Amygdala (tissue), 56 donors: Measurements from ENCODE around the gene CRTC1.

Source experiments
- DNase-seq, 56 donors: peaks; one replicate each; lab custom pipeline; 2025; lab: John Stamatoyannopoulos, UW

CRTC1 gene

DNA sequence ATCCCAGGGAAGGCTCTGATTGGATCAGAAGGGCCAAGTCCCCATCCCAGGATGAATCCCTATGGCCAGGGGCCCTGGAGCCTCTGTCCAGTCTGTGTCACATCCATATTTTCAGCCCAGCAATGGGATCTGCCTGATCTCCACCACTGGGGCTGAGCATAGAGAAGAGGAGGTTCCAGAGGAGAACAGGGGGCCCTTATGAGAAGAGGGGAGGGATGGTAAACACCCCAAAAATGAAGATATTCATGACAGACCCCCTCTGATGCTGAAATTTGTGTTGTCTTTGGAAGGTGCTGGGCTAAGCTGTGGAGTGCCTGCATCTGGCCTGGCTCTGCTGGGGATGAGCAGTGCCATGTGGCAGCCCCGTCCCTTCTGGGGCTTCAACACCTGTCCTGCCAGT lies 32.2 kb upstream of the CRTC1 start:
- DNase-seq, result no peak

DNA sequence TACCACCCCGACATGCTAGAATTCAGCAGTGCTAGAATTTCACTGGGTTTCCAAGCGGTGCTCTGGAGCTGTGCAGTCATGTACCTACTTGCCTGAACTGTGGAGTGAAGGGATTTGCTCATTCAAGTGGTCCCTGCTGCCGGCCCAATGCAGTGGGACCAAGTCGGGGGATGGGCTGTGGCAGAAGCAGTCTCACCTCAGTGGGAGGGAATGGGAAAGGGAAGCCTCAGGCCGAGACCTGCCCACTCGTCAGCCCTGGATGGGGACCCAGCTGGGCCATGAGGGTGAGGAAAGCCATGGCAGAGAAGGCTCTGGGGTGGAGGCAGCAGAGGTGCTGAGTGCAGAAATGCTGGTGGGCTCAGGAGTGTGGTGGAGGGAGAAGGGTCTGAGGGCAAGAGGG lies 31.7 kb upstream of the CRTC1 start:
- no peak for DNase-seq

DNA sequence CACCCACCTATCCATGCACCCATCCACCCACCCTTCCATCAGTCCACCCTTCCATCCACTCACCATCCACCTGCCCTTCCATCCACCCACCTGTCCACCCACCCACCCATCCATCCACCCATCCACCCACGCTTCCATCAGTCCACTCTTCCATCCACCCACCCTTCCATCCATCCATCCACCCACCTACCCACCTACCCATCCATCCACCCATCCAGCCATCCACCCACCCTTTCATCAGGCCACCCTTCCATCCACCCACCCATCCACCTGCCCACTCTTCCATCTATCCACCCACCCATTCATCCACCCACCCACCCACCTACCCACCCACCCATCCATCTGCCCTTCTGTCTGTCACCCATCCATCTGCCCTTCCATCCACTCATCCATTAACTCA lies 29.6 kb upstream of the CRTC1 start:
- no peak for DNase-seq

DNA sequence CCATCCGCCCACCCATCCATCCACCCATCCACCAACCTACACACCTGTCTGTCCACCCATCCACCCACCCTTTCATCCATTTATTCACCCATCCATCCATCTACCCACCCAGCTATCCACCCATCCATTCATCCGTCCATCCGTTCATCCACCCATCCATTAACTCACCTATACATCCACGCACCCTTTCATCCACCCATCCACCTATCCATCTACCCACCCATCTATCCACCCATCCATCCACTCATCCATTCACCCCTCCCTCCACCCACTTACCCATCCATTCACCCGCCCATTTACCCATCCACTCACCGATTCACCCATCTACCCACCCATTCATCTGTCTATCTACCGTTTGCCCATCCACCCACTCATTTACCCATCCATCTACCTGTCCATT lies 29.0 kb upstream of the CRTC1 start:
- DNase-seq, result no peak

DNA sequence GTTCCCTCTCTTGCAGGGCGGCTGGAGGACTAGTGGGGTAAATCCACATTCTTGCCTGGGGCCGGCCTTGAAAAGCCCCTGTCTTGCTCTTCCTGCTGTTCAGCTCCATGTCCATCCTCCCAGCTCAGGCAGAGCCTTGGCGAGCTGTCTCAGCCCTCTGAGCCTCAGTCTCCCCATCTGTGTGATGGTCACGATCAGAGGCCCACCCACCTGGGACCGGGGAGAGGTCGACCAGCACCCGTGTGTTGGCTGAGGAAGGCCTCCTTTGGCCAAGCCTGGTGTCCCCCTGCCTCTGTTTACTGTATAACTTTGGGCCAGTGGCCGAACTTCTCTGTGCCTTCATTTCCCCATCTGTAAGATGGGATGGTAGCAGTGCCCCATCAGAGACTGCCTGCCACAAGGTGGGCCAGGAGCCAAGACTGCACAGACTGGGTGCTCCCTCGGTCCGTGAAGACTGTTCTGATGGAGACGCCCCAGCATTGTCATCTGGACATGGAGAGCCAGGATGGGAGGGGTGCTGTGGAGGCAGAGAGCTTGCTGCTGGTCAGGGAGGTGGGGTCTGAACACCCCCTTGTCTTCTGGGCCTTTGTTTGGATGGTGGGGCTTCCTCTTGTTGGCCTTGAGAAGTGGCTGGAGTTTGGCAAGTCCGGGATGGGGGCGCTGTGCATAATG lies 28.2 kb upstream of the CRTC1 start:
- no peak for DNase-seq

DNA sequence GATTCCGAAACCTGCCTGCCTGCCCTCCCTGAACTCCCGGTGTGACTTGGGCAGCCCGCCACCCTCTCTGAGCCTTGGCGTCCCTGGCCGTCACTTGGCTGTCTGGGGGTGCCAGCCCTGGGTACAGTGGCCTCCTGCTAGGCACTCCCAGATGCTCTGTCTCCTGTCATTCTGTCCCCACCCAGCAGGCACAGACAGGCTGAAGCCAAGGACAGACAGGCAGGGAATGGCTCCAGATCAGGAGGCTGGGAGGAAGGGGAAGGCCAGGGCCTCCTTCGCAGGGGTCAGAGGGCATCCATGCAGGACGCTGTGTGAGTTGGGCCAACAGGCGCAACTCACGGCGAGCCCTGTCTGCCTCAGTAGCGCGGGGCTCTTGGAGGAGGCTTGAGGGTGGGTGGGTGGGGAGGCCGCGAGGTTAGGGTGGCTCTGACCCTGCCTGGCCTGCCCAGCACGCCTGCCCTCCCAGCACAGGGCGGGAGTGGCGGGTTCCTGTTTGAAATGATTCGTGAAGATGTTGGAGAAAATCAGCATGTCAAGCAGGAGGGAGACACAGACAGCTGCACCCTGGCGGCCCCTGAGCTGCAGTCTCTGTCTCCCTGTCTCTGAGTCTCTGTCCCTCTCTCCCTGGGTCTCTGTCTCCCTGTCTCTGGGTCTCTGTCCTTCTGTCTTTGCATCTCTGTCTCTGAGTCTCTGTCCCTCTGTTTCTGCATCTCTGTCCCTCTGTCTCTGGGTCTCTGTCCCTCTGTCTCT lies 27.0 kb upstream of the CRTC1 start:
- DNase-seq, result no peak

DNA sequence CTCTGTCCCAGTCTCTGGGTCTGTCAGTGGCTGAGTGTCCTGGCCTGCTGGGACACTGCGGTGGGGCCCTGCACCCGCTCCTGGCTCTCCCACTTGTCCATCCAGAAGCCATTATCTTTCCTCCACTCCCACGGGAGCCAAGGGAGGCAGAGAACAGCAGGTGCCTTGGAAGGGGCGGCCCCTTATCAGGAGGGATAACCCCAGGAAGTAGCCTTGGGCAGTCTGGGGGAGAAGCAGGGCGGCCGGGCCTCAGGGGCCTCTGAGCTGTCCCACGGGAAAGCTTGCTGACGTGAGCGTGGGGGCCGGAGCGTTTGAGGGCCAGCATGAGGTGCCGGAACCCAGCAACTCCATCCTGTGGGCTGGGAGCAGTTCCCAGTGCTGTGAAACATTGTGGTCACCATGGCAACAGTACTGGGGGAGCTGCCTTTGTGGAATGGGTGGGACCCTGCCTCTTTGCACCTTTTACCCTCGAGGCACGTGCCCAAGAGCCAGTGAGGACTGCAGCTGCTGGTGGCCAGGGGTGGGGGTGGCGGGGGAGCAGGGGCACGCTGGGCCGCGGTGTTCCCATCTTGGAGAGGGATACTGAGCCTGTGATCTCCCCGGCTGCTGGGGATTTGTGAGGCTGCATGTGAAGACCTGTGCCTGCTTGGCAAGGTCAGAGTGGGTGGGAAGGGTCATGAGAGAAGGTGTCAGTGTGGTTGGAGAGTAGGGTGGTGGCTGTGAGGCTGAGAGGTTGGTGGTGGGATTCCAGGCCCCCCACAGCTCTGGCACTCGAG lies 25.7 kb upstream of the CRTC1 start:
- DNase-seq, result peak in 20 of 56 donors; percentile 12 to 75 (median 29)

DNA sequence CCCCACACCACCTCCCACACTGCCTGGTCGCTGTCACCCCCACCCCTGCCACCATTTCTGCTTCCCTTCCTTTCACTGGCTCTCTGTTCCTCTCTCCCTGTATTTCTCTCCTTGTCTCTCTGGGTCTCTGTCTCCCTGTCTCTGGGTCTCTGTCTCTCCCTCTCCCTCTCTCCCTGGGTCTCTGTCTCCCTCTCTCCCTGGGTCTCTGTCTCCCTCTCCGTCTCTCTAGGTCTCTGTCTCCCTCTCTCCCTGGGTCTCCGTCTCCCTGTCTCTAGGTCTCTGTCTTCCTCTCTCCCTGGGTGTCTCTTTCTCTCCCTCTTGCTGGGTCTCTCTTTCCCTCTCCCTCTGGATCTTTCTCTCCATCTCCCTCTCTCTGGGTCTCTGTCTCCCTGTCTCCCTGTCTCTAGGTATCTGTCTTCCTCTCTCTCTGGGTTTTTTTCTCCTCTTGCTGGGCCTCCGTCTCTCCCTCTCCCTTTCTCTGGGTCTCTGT lies 25.1 kb upstream of the CRTC1 start:
- DNase-seq, result no peak

DNA sequence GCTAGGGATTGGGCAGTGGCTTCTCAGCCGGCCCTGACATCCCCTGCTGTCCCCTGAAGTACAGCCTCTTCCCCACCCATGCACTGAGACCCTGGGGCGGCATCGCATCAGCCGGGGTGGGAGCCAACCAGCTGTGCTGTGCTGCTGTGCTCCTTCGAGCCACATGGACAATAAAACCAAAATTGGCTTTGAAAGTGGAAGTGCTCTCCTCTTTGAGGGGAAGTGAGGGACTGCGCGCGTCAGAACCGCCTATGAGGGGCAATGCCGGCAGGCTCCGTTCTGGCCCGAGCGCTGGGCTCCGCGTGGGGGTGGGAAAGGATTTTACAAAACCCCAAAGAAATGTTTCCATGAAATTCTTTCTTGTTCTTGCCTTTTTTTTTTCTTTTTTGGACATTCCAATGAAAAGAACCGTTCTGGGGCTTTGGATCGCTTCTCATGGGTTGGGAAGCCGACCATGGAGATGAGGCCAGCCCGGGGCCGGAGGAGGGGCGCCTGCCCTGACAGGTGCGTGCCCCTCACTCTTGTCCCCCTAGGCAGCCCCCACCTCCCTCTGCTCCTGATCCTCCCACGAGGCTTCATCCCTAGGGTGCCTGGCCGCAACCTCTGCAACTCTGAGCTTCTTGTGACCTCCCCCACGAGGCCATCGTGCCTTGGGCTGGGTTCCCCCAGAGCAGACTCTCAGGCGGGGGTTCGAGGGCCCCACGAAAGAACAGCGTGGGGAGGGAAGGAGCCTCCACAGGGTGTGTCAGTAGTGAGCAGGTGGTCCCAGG lies 24.0 kb upstream of the CRTC1 start:
- DNase-seq, result peak in 15 of 56 donors; percentile 13 to 50 (median 37)

DNA sequence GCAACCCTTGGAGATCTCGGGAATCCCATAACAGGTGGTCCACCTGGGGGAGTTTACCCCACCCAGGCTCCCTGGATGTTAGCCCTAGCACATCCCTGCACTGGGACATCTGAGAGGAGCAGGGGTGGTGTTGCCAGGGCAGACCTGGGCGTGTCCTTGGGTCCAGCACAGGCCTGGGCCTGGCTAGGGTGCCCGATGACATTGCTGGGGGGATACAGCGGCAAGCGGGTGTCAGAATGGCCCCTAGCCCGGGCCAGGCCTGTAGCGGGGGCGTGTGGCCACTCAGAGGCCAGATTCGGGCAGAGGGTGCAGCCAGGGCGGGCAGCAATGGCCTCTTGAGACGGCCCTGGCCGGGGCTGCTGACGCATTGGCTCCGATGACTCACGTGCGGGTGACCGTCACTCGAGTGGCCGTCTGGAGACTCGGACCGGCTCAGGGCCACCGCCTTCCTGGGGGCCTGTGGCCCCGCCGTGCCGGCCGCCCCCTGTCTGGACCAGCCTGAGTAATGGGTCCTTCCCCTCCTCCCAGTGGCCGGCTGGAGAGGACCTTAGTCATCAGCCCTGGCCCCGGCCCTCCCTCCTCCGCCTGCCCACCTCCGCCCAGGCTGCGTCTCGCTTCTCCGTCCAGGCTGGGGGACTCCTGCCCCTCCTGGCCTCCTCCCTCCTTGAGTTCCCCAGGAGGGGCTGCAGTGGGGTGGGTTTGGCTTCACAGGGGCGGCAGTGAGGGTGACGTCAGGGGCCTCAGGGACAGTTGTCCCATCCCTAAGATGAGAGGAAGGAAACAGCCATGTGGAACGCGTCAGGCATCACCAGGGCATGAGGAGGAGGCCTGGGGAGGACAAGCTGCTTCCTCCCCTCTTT lies 23.2 kb upstream of the CRTC1 start:
- peak in 1 of 56 donors; percentile 15 for DNase-seq

DNA sequence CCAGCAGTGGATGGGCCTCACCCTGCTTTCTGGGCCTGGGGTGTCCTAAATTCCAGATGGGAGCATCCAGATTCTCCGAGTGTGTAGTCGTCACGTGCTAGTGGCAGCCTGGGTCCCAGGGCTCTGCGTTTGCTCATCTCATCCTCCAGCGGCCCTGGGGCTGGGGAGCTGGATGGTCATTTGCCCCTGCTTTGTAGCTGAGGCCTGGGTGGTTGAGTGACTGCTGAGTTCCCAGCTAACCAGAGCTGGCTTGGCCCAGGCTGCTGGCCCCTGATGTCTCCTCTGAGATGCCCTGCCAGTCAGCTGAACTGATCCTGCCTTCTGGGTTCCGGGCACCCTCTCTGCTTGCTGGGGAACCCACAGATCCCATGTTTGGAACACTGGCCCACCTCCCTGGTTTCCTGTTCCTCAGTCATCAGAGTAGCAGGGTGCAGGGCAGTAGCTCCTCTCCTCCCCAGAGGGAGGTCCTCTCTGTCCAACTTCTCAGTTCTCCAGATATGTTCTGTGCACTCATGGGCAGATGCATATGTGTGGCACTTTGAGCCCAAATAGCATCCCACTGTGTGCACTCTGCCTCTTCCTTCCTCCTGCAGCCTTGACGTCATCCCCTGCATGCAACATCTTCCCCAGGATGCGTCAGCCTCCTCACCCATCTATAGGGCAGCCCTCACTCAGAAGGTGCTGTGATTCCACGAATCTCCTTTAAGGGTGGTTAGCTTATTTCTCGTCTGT lies 22.4 kb upstream of the CRTC1 start:
- DNase-seq, result no peak

DNA sequence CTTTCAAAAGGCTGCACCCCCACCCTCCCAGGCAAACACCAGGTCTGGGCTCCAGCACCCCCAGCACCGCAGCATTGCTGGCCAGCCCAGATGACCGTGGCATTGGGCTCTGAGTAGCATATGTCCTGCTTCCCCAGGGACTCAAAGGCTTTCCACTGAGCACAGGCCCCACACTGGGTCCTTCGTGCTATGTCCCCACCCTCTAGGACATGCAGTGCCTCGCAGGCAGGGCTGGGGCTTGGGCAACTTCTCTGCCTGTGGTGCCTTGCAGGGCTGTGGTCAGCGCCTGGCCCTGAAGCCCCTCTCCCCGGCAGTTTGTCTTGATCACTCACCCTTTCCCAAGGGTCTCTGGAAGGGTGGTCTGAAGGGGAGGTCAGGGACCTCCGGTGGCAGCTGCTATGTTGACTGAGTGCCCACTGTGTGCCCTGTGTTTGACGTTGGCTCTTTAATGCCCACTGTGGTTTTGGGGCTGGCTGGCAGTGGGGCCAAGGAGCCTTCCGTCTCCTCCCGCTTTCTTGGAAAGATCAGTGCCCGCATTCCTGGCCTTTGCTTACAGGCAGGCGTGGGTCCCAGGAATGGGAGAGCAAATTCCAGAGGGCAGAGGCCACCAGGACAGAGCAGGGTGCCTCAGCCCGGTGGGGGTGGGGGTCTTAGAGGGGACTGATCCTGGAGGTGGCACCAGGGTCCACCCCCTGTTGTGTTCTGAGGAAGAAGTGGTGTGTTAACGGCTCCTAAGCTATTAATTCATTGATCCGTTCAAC lies 20.3 kb upstream of the CRTC1 start:
- DNase-seq, result no peak

DNA sequence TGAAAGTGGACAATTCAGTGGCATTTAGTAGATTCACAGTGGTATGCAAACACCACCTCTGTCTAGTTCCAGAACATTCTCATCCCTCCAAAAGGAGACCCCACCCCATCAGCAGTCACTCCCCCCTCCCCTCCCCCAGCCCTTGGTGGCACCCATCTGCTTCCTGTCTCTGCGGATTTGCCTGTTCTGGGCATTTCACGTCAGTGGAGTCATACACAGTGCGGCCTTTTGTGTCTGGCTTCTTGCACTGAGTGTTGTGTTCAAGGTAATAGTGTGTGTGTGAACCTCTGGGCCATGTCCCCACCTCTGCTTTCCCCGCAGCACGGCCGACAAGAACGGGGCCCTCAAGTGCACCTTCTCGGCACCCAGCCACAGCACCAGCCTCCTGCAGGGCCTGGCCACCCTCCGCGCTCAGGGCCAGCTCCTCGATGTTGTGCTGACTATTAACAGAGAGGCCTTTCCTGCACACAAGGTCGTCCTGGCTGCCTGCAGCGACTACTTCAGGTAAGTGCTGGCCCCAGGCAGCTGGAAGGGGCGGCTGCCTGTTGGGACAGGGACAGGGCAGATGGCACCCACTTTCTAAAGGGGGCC lies 19.4 kb upstream of the CRTC1 start:
- DNase-seq, result no peak

DNA sequence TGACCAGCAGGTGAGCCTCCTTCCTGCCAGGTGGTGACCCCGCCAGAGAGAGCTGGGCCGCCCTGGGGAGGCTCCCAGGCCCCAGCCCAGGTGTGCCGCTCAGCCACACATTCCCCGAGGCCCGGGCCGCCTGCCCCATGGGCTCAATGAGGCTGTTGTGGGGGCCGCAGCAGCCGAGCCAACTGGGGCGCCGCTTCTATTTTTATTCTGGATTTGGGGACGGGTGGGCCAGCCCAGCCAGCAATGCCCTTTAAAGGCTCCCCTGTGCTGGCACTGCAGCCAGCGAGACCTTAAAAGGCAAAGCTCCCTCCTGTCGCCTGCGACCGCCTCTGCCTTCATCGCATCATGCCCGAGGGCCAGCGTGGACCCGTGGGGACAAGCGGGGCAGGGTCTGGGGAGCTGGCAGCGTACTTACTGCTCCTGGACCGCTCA lies 17.7 kb upstream of the CRTC1 start:
- DNase-seq, result peak in 3 of 56 donors; percentile 16 to 64 (median 31)

DNA sequence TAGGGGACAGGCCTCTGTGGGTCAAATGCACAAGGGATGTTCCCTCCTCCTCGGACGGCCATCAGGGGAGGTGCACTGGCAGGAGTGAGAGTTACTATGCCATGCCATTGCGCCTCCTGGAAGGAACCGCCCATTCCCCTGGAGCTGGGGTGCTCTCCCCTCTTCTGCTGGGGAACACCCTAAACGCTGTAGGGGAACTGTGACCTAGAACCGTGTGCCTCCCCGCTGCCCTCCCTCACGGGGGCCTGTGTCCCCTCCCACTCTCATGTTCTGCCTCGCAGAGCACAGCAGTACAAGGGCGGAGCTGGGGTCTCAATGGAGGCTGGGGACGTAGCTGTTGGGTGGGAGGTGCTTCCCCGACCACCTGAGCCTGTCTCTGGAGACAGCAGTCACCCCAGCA lies 17.2 kb upstream of the CRTC1 start:
- DNase-seq, result no peak

DNA sequence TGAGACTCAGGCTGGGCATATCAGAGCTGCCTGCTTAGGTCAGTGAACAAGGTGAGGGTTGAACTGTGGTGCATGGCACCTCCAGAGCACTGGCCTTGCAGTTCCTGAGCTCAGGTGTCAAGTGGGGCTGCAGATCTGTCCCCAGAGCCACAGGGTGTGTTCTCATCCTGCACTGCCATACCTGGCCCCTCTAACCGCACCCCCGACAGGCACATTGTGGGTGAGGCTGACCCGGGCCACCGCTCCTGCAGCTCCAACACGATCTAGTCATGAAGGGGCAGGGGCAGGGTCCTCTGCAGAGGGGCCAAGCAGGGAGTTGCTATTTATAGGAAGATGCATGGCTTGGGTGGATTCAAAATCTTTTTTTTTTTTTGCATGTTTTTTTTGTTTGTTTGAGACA lies 16.7 kb upstream of the CRTC1 start:
- DNase-seq, result no peak

DNA sequence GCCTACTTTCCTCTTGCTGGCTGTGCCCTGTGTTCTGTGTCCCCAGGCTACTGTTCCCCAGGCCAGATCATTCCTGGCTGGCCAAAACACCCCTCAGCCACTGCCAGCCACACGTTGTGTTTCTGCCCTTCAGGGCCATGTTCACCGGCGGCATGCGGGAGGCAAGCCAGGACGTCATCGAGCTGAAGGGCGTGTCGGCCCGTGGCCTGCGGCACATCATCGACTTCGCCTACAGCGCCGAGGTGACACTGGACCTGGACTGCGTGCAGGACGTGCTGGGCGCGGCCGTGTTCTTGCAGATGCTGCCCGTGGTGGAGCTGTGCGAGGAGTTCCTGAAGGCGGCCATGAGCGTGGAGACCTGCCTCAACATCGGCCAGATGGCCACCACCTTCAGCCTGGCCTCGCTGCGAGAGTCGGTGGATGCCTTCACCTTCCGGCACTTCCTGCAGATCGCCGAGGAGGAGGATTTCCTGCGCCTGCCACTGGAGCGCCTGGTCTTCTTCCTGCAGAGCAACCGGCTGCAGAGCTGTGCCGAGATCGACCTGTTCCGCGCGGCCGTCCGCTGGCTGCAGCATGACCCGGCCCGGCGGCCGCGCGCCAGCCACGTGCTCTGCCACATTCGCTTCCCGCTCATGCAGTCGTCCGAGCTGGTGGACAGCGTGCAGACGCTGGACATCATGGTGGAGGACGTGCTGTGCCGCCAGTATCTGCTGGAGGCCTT lies 15.8 kb upstream of the CRTC1 start:
- DNase-seq, result no peak
